ENCODE measurements around the gene TNIK. TPM values are rescaled to one million over a fixed set of nuclear protein-coding genes. Genes with fewer than 3 reads are reported as not detected.

Gene TNIK
- total and polyA plus RNA-seq, 10 of the 15 experiments (the other 5 are each of a cell fraction or from before 2014, with no cell fraction given) = 13.9 to 74.3 (median 48.2) TPM

- Histone ChIP-seq H3K4me2 (ENCODE audit: control insufficient read depth, insufficient read depth) (peak overlapping the region; percentile 67), H4K20me1 (ENCODE audit: control insufficient read depth, insufficient read depth) (peaks cover 2% of the 10 kb centered on the region; the same call in 1 of the 2 replicates), H3K9me3 (replicated peaks; ENCODE audit: control insufficient read depth, insufficient read depth, low read length) (no peaks in the 10 kb centered on the region; the same call in 2 of the 3 replicates), H2AFZ (ENCODE audit: control insufficient read depth, low read depth, low read length) (peak overlapping the region; percentile 54), H3K36me3 (ENCODE audit: control insufficient read depth in 2 of 2, insufficient read depth in 2 of 2, low read length in 1 of 2) (no peaks in the 10 kb centered on the region), H3K9ac (ENCODE audit: control insufficient read depth, insufficient read depth, low read length) (peak overlapping the region; percentile 84), H3K27me3 (replicated peaks in 1 of 2; ENCODE audit: control insufficient read depth in 2 of 2, insufficient read depth in 2 of 2, low read length in 1 of 2) (no peaks in the 10 kb centered on the region), H3K4me3 (peak overlapping the region; percentile 98), H3K79me2 (ENCODE audit: control insufficient read depth, insufficient read depth, low read length) (peaks cover 92% of the 10 kb centered on the region), H3K4me1 (ENCODE audit: control insufficient read depth, insufficient read depth, low read length) (peaks cover 10% of the 10 kb centered on the region), H3K27ac (ENCODE audit: control insufficient read depth, insufficient read depth) (peak overlapping the region; percentile 80)
- in situ Hi-C loops (cut with MboI) = loop anchor here (5.0 kb wide), 1 partner anchor 272 kb away; no protein-coding TSS in a partner anchor
- FAIRE-seq (peak; percentile 56), ATAC-seq (peak; percentile 24), DNase-seq (ENCODE audit: low read depth, low spot score) (no peak)
- CTCF ChIA-PET = interaction anchor here (0.7 to 2.5 kb wide), 7 partner anchors 13 to 273 kb away, joined by 3 to 8 read pairs (median 3); no protein-coding TSS in a partner anchor
- RAD21 ChIA-PET (ENCODE audit: unreplicated experiment) = interaction anchor here (0.6 to 2.6 kb wide), 8 partner anchors 12 to 343 kb away, joined by 3 to 8 read pairs (median 3); no protein-coding TSS in a partner anchor
- POLR2A ChIA-PET = interaction anchor here (0.6 to 1.8 kb wide), 7 partner anchors 83 to 917 kb away, joined by 3 to 9 read pairs (median 3); no protein-coding TSS in a partner anchor
- no TSS peak for BruUV-seq (replicated peaks)
- SMC1A ChIA-PET (ENCODE audit: uncharacterized antibody, unreplicated experiment) = interaction anchor here (0.8 to 4.8 kb wide), 4 partner anchors 12 to 293 kb away, joined by 4 to 26 read pairs (median 4); no protein-coding TSS in a partner anchor
- intact Hi-C loops (cut with micrococcal nuclease; ENCODE audit: unreplicated experiment) = loop anchor here (1.0 kb wide), 1 partner anchor 112 kb away; no protein-coding TSS in a partner anchor
- under 1% methylated on average over 35 of the region's 36 CpGs for WGBS (ENCODE audit: insufficient coverage, insufficient replicate concordance, low lambda C conversion rate, missing lambda C conversion rate)
- TF ChIP-seq SREBF2 (IDR thresholded peaks at IDR 0.05; ENCODE audit: low read length) = no peak
- TF ChIP-seq CEBPZ (IDR thresholded peaks at IDR 0.05; ENCODE audit: low read depth, low read length) = no peak
- no peak for TF ChIP-seq CEBPB (IDR thresholded peaks at IDR 0.05; ENCODE audit: borderline replicate concordance in 1 of 2, low read depth in 2 of 2, low read length in 2 of 2)
- no peak for TF ChIP-seq ZBTB33 (IDR thresholded peaks at IDR 0.05)
- no peak for TF ChIP-seq JUNB (IDR thresholded peaks at IDR 0.05)
- peak in 1 of 2 experiments; percentile 26; a peak in 1 of 4 replicates for TF ChIP-seq ETV6 (conservative IDR thresholded peaks at IDR 0.05 in 1 of 2, IDR thresholded peaks at IDR 0.05 in 1 of 2; ENCODE audit: borderline replicate concordance in 1 of 2, low read depth in 1 of 2)
- TF ChIP-seq BCL11A (IDR thresholded peaks at IDR 0.05; ENCODE audit: low read depth, low read length) = no peak
- peak; percentile 9; the same call in 1 of the 2 replicates for TF ChIP-seq MTA2 (IDR thresholded peaks at IDR 0.05; ENCODE audit: low read depth)
- TF ChIP-seq PKNOX1 (IDR thresholded peaks at IDR 0.05) = peak; percentile 82
- TF ChIP-seq E2F4 (IDR thresholded peaks at IDR 0.05; ENCODE audit: low read depth, low read length) = no peak
- no peak for TF ChIP-seq GATAD2B (conservative IDR thresholded peaks at IDR 0.05; ENCODE audit: low read depth)
- TF ChIP-seq ZNF274 (IDR thresholded peaks at IDR 0.05; ENCODE audit: insufficient read depth, insufficient read length) = no peak
- peak; percentile 63 for TF ChIP-seq IKZF1 (conservative IDR thresholded peaks at IDR 0.05)
These were observed 866 bp downstream of the TNIK start for GRCh38 chr3:171459137-171459941.

Measured in GM12878 (cell line).